NCI-H446 (cell line): ENCODE results near the gene CXorf49B.

Source experiments
- DNase-seq, 2 experiments: peaks; one replicate each; lab custom pipeline; 2025; lab: John Stamatoyannopoulos, UW

CXorf49B gene

GRCh38 chrX:71815906-71816156 is 52.7 kb downstream of the CXorf49B start:
- no peak for DNase-seq
